Thyroid gland (tissue), 4 donors: ENCODE results near the gene ACOX3. TPM values are rescaled to one million over a fixed set of nuclear protein-coding genes. Genes with fewer than 3 reads are reported as not detected.
A peak's percentile ranks its signal among the peaks of the same experiment; 100 is the strongest.

Source experiments
- DNase-seq, 2 donors: peaks; one replicate each; pipeline ENCODE4 v3.0.0-alpha.2; 2019
- H3K27ac ChIP-seq, 3 donors: fragments of 200-600 bp; sonication (generic); 1 replicate in 2 of 3; 2 replicates in 1 of 3; pipeline ENCODE4 v1.5.1; 2016 to 2019; ENCODE audit warnings: mild to moderate bottlenecking in 1 of 3, moderate library complexity in 1 of 3
- H3K27me3 ChIP-seq: fragments of 200-600 bp; sonication (generic); one replicate; pipeline ENCODE4 v1.5.1; 2019
- H3K36me3 ChIP-seq, 2 donors: fragments of 200-600 bp; sonication (generic); one replicate each; pipeline ENCODE4 v1.5.1; 2016 to 2019
- H3K4me1 ChIP-seq, 2 donors: fragments of 200-600 bp; sonication (generic); one replicate each; pipeline ENCODE4 v1.5.1; 2017 to 2019
- H3K4me3 ChIP-seq, 3 donors: fragments of 200-600 bp; sonication (generic); replicated peaks in 1 of 3; 1 replicate in 2 of 3; 2 replicates in 1 of 3; pipeline ENCODE4 v1.5.1; 2016; ENCODE audit warnings: mild to moderate bottlenecking in 1 of 3
- H3K9me3 ChIP-seq: fragments of 200-600 bp; sonication (generic); one replicate; pipeline ENCODE4 v1.5.1; 2017
- POLR2A ChIP-seq, 2 donors: fragments of 450-650 bp; IDR thresholded peaks; one replicate each; pipeline ENCODE4 v1.6.1; 2017; ENCODE audit warnings: antibody characterized with exemption in 2 of 2, mild to moderate bottlenecking in 2 of 2, moderate library complexity in 1 of 2
- WGBS, 2 donors: methylation state at CpG; one replicate each; pipeline ENCODE4 v1.1.5; 2017; 5-methylcytosine and 5-hydroxymethylcytosine counted together
- intact Hi-C: fragments of 100-400 bp; cut with DNase I; formaldehyde crosslinking; loops from one replicate; pipeline ENCODE4 v1.15.1; 2023
- total RNA-seq, 4 donors: library from RNA; depleted of rRNA; stranded (reverse); fragments of >200 nt; gene quantifications; one replicate each; pipeline ENCODE4 v1.2.3, GENCODE V29; 2016
- TF ChIP-seq, protein P1 (sequence below), 6 experiments: fragments of 200-600 bp in 3 of 6; fragments of 450-650 bp in 3 of 6; sonication (generic) in 3 of 6; IDR thresholded peaks; one replicate each; pipeline ENCODE4 v1.5.1; 2016 to 2019; ENCODE audit warnings: antibody characterized with exemption in 6 of 6, mild to moderate bottlenecking in 2 of 6, inconsistent platforms in 1 of 6, moderate library complexity in 1 of 6

The ACOX3 gene
- total RNA-seq, 4 donors from 2014 or later = 28.2 to 61.8 (median 47.7) TPM

- H3K36me3 ChIP-seq = no peaks in the 10 kb centered on the region
- no peaks in the 10 kb centered on the region for H3K9me3 ChIP-seq
- WGBS, 2 donors = 73 to 77% methylated on average over 13 to 14 of the region's 14 CpGs
- H3K27me3 ChIP-seq = no peaks in the 10 kb centered on the region
- DNase-seq = peak; percentile 43 to 55
- peak overlapping the region; percentile 7 to 50 (median 33) for H3K27ac ChIP-seq
- peaks cover 22 to 52% of the 10 kb centered on the region in 2 donors for H3K4me1 ChIP-seq
- intact Hi-C loops = no loop called here
- no peak for TF ChIP-seq POLR2A (IDR thresholded peaks at IDR 0.05)
- TF ChIP-seq, protein P1, sequence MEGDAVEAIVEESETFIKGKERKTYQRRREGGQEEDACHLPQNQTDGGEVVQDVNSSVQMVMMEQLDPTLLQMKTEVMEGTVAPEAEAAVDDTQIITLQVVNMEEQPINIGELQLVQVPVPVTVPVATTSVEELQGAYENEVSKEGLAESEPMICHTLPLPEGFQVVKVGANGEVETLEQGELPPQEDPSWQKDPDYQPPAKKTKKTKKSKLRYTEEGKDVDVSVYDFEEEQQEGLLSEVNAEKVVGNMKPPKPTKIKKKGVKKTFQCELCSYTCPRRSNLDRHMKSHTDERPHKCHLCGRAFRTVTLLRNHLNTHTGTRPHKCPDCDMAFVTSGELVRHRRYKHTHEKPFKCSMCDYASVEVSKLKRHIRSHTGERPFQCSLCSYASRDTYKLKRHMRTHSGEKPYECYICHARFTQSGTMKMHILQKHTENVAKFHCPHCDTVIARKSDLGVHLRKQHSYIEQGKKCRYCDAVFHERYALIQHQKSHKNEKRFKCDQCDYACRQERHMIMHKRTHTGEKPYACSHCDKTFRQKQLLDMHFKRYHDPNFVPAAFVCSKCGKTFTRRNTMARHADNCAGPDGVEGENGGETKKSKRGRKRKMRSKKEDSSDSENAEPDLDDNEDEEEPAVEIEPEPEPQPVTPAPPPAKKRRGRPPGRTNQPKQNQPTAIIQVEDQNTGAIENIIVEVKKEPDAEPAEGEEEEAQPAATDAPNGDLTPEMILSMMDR (IDR thresholded peaks at IDR 0.05) = no peak
- H3K4me3 ChIP-seq = no peak overlapping the region
Measured at GRCh38 chr4:8333726-8334460, 106.6 kb downstream of the ACOX3 start.

GRCh38 chr4:8332891-8333331, 107.6 kb downstream of the ACOX3 start:
- Histone ChIP-seq H3K9me3 (no peaks in the 10 kb centered on the region), H3K27ac (peak overlapping the region in 1 of 3 donors; percentile 38), H3K4me1 (peaks cover 22 to 52% of the 10 kb centered on the region in 2 donors), H3K27me3 (no peaks in the 10 kb centered on the region), H3K4me3 (no peak overlapping the region), H3K36me3 (no peaks in the 10 kb centered on the region)
- DNase-seq = peak; percentile 37 to 44
- WGBS, 2 donors = 65 to 66% methylated on average over 6 to 7 of the region's 8 CpGs
- TF ChIP-seq POLR2A (IDR thresholded peaks at IDR 0.05) = no peak
- TF ChIP-seq, protein P1 (IDR thresholded peaks at IDR 0.05) = no peak
- intact Hi-C loops = no loop called here

DNA sequence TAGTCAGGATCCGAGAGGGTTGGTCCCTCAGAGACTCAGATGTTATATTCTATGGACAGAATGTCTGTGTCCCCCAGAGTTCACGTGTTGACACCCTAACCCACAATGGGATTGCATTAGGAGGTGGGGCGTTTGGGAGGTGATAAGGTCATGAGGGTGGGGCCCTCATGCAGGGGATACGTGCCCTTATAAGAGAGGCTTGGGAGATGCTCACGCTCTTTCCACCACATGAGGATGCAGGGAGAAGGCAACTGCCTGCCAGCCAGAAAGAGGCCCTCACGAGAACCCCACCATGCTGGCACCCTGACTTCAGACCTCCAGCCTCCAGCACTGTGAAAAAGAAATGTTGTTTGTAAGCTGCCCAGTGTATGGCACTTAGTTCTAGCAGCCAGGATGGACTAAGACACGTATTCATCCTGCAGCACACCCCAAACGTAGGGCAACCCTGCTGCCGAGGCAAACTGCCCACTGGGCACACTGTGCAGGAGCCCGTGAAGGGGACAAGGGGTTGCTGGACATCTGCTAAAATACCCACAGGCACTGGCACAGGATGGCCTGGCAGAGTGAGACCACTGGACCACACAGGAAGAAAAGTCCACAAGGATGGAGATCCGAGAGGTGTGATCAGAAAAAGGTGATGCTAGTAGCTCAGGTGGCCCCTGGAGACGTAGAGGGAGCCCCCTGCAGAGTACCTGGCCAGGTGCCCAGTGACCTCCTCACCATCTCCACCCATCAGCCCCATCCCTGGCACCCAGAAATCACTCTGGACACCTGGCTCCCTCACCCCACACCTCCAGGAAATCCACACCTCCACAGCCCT, 108.3 kb downstream of the ACOX3 start:
- TF ChIP-seq POLR2A (IDR thresholded peaks at IDR 0.05) = no peak
- TF ChIP-seq, protein P1 (IDR thresholded peaks at IDR 0.05) = no peak
- H3K9me3 ChIP-seq = no peaks in the 10 kb centered on the region
- H3K27ac ChIP-seq = peak overlapping the region in 1 of 3 donors; percentile 38
- H3K4me3 ChIP-seq = no peak overlapping the region
- H3K27me3 ChIP-seq = no peaks in the 10 kb centered on the region
- DNase-seq = no peak
- H3K4me1 ChIP-seq = peaks cover 22 to 52% of the 10 kb centered on the region in 2 donors
- H3K36me3 ChIP-seq = no peaks in the 10 kb centered on the region
- WGBS, 2 donors = 92 to 96% methylated on average over 11 to 12 of the region's 12 CpGs
- intact Hi-C loops = no loop called here

DNA sequence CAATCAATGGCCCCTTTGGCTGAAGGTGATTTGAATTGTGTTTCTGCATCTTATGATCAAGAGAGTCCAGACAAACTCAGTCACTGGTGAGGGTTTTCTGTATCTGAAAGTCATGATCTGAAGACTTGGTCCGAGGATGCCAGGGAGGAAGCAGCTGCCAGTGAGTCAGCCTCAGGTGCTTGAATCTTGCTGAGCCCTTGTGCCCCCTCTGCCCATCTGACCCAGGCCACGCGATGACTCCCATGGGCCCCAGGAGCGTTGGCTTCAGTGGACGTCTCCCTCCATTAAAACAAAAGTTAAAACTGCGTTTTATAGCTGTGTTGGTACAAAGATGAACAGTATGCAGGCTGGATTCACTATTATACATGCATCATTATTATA, 109.0 kb downstream of the ACOX3 start:
- H3K4me1 ChIP-seq = peaks cover 22 to 52% of the 10 kb centered on the region in 2 donors
- TF ChIP-seq, protein P1 (IDR thresholded peaks at IDR 0.05) = no peak
- TF ChIP-seq POLR2A (IDR thresholded peaks at IDR 0.05) = no peak
- no peak for DNase-seq
- WGBS, 2 donors = 73 to 81% methylated on average over 6 of the region's 6 CpGs
- H3K27ac ChIP-seq = peak overlapping the region in 2 of 3 donors; percentile 33 to 53
- no peak overlapping the region for H3K4me3 ChIP-seq
- H3K9me3 ChIP-seq = no peaks in the 10 kb centered on the region
- H3K27me3 ChIP-seq = no peaks in the 10 kb centered on the region
- H3K36me3 ChIP-seq = no peaks in the 10 kb centered on the region
- intact Hi-C loops = no loop called here
